Adipocyte (in vitro differentiated cells): ENCODE measurements around the gene SIRT4.
"Not testable (repeated sequence)": the region's sequence is repeated elsewhere in the genome, so short reads cannot be mapped to it uniquely, and the experiment has no call there.

Source experiments
- DNase-seq: peaks from one replicate; pipeline ENCODE4 v3.0.0-alpha.2; 2015; ENCODE audit warnings: low read depth
- H3K27me3 ChIP-seq: replicated peaks from 2 replicates; pipeline ENCODE4 v1.7.0; 2013; ENCODE audit warnings: mild to moderate bottlenecking, low read length, moderate library complexity; ENCODE audit not compliant: control insufficient read depth, insufficient read depth
- H3K36me3 ChIP-seq: 2 replicates; pipeline ENCODE4 v1.7.0; 2013; ENCODE audit warnings: low read length, mild to moderate bottlenecking, moderate library complexity; ENCODE audit not compliant: control insufficient read depth, insufficient read depth, severe bottlenecking
- H3K4me1 ChIP-seq: 2 replicates; pipeline ENCODE4 v1.7.0; 2013; ENCODE audit warnings: mild to moderate bottlenecking, low read length, moderate library complexity; ENCODE audit not compliant: control insufficient read depth, insufficient read depth
- H3K4me3 ChIP-seq: 2 replicates; pipeline ENCODE4 v1.7.0; 2013; ENCODE audit warnings: mild to moderate bottlenecking, low read length, moderate library complexity
- H3K9ac ChIP-seq: 2 replicates; pipeline ENCODE4 v1.7.0; 2013; ENCODE audit warnings: mild to moderate bottlenecking, low read length, moderate library complexity
- H3K9me3 ChIP-seq: 2 replicates; pipeline ENCODE4 v1.7.0; 2013; ENCODE audit warnings: mild to moderate bottlenecking, low read length, moderate library complexity; ENCODE audit not compliant: control insufficient read depth

The SIRT4 gene

GRCh38 chr12:120301962-120302815, at the start of gene SIRT4:
SIRT4 (plus strand) TSS chr12:120302321; CDS start chr12:120303562, 1,241 bp downstream.
- Histone ChIP-seq H3K4me3 (peak within 1 kb of the TSS; percentile 90), H3K4me1 (peaks cover 2% of the 10 kb centered on the region), H3K27me3 (no peaks in the 10 kb centered on the region), H3K9me3 (no peaks in the 10 kb centered on the region), H3K9ac (peak within 1 kb of the TSS; percentile 94), H3K36me3 (no peaks in the 10 kb centered on the region)
- DNase-seq = peak; percentile 98

GRCh38 chr12:120253313-120253712, 48.8 kb upstream of the SIRT4 start:
- H3K27me3 ChIP-seq, H3K9ac ChIP-seq, H3K9me3 ChIP-seq, H3K36me3 ChIP-seq, H3K4me3 ChIP-seq: not testable (repeated sequence)
- DNase-seq = peak; percentile 45
- peaks cover 59% of the 10 kb centered on the region for H3K4me1 ChIP-seq

GRCh38 chr12:120254809-120255208, 47.3 kb upstream of the SIRT4 start:
- Histone ChIP-seq H3K4me3 (no peak overlapping the region), H3K27me3 (no peaks in the 10 kb centered on the region), H3K9ac (no peak overlapping the region), H3K4me1 (peaks cover 60% of the 10 kb centered on the region), H3K36me3 (peaks cover 9% of the 10 kb centered on the region), H3K9me3 (no peaks in the 10 kb centered on the region)
- DNase-seq = no peak

- DNase-seq = peak; percentile 92
- Histone ChIP-seq H3K27me3 (no peaks in the 10 kb centered on the region), H3K9ac (peak overlapping the region; percentile 66), H3K4me3 (peak overlapping the region; percentile 12), H3K9me3 (no peaks in the 10 kb centered on the region), H3K36me3 (peaks cover 9% of the 10 kb centered on the region), H3K4me1 (peaks cover 62% of the 10 kb centered on the region)
Observed at GRCh38 chr12:120257041-120257821, 44.9 kb upstream of the SIRT4 start.

- peaks cover 9% of the 10 kb centered on the region for H3K36me3 ChIP-seq
- no peaks in the 10 kb centered on the region for H3K9me3 ChIP-seq
- H3K4me3 ChIP-seq = no peak overlapping the region
- DNase-seq = no peak
- H3K27me3 ChIP-seq = no peaks in the 10 kb centered on the region
- peaks cover 65% of the 10 kb centered on the region for H3K4me1 ChIP-seq
- no peak overlapping the region for H3K9ac ChIP-seq
Observed at GRCh38 chr12:120258323-120258896, 43.7 kb upstream of the SIRT4 start.

GRCh38 chr12:120259418-120260202, 42.5 kb upstream of the SIRT4 start:
- H3K9me3 ChIP-seq = no peaks in the 10 kb centered on the region
- H3K9ac ChIP-seq = peak overlapping the region; percentile 58
- DNase-seq = no peak
- peaks cover 77% of the 10 kb centered on the region for H3K4me1 ChIP-seq
- H3K36me3 ChIP-seq = peaks cover 5% of the 10 kb centered on the region
- no peaks in the 10 kb centered on the region for H3K27me3 ChIP-seq
- H3K4me3 ChIP-seq = peak overlapping the region; percentile 32

- H3K9ac ChIP-seq = no peak overlapping the region
- H3K4me1 ChIP-seq = peaks cover 77% of the 10 kb centered on the region
- H3K4me3 ChIP-seq = no peak overlapping the region
- no peaks in the 10 kb centered on the region for H3K9me3 ChIP-seq
- DNase-seq = no peak
- H3K36me3 ChIP-seq = no peaks in the 10 kb centered on the region
- no peaks in the 10 kb centered on the region for H3K27me3 ChIP-seq
Observed at GRCh38 chr12:120260607-120261006, 41.5 kb upstream of the SIRT4 start.

- H3K27me3 ChIP-seq = no peaks in the 10 kb centered on the region
- H3K4me1 ChIP-seq = peaks cover 65% of the 10 kb centered on the region
- H3K9ac ChIP-seq = peak overlapping the region; percentile 88
- no peaks in the 10 kb centered on the region for H3K9me3 ChIP-seq
- H3K36me3 ChIP-seq = no peaks in the 10 kb centered on the region
- DNase-seq = no peak
- peak overlapping the region; percentile 93 for H3K4me3 ChIP-seq
Observed at GRCh38 chr12:120261951-120262851, 39.9 kb upstream of the SIRT4 start.

GRCh38 chr12:120262852-120263747, 39.0 kb upstream of the SIRT4 start:
- peak overlapping the region; percentile 93 for H3K4me3 ChIP-seq
- H3K4me1 ChIP-seq = peaks cover 56% of the 10 kb centered on the region
- peak; percentile 65 for DNase-seq
- peak overlapping the region; percentile 88 for H3K9ac ChIP-seq
- H3K36me3 ChIP-seq = no peaks in the 10 kb centered on the region
- no peaks in the 10 kb centered on the region for H3K9me3 ChIP-seq
- no peaks in the 10 kb centered on the region for H3K27me3 ChIP-seq
